Breast epithelium (tissue), 3 donors: Measurements from ENCODE around the gene FFAR1.

Experiments
- CTCF ChIP-seq, 3 donors: fragments of 450-650 bp; IDR thresholded peaks; one replicate each; pipeline ENCODE4 v1.5.1; 2016 to 2017; ENCODE audit warnings: antibody characterized with exemption in 3 of 3, mild to moderate bottlenecking in 3 of 3, moderate library complexity in 3 of 3
- POLR2A ChIP-seq: fragments of 450-650 bp; IDR thresholded peaks from one replicate; pipeline ENCODE4 v1.6.1; 2016; ENCODE audit warnings: antibody characterized with exemption, mild to moderate bottlenecking, moderate library complexity

DNA sequence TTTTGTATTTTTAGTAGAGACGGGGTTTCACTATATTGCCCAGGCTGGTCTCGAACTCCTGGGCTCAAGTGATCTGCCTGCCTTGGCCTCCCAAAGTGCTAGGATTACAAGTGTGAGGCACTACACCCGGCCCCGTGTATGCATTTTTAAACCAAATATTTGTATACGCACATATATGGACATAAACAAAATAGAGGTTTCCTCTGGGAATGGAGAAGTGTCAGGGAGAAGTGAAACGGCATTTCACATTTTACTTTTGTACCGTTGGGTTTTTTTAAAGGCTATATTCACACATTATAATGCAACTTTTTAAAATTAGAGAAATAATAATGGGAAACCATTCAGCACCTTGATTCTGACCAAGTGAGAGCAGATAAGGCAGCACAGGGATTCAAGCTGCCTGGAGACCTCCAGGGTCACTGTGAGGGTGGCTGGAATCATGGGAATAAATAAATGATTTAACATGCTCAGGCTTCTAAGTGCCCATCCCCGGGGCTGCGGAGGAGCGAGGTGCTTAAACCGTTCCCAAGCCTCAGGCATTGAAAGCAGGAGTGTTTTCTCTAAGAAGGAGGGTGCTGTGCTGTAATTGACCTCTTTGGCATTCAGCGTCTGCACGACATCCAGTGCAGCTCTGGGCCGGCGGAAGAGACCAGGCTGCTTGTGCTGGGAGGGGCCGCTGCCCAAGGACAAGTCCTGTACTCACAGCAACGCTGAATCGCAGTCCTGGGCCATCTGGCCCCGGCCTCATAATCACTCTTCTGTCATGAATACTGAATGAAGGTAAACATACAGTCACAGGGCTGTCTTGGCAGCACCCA, 47.9 kb downstream of the FFAR1 start:
- TF ChIP-seq CTCF (IDR thresholded peaks at IDR 0.05) (no peak), POLR2A (no peak)
